ENCODE measurements around the gene KCNMA1. TPM values are rescaled to one million over a fixed set of nuclear protein-coding genes. Genes with fewer than 3 reads are reported as not detected.

The KCNMA1 gene
- total RNA-seq, 1 donor, result 106 TPM

GRCh38 chr10:77241350-77241725 is 396.3 kb downstream of the KCNMA1 start:
- no peak for DNase-seq (ENCODE audit: low read depth)

GRCh38 chr10:77240706-77241349 is 396.8 kb downstream of the KCNMA1 start:
- no peak for DNase-seq (ENCODE audit: low read depth)
- H3K4me3 ChIP-seq (ENCODE audit: low read depth, low read length), result no peak overlapping the region

More at GRCh38 chr10:77241350-77241725, 396.3 kb downstream of the KCNMA1 start:
- H3K4me3 ChIP-seq (ENCODE audit: low read depth, low read length), result no peak overlapping the region
- no peak for TF ChIP-seq CTCF (IDR thresholded peaks at IDR 0.05; ENCODE audit: insufficient read depth, low read length)

GRCh38 chr10:77240041-77240652 is 397.5 kb downstream of the KCNMA1 start:
- no peak overlapping the region for H3K4me3 ChIP-seq (ENCODE audit: low read depth, low read length)
- no peak for TF ChIP-seq CTCF (IDR thresholded peaks at IDR 0.05; ENCODE audit: insufficient read depth, low read length)
- no peak for DNase-seq (ENCODE audit: low read depth)

More at GRCh38 chr10:77240706-77241349, 396.8 kb downstream of the KCNMA1 start:
- no peak for TF ChIP-seq CTCF (IDR thresholded peaks at IDR 0.05; ENCODE audit: insufficient read depth, low read length)

- DNase-seq (ENCODE audit: low read depth), result no peak
- TF ChIP-seq CTCF (IDR thresholded peaks at IDR 0.05; ENCODE audit: insufficient read depth, low read length), result no peak
- H3K4me3 ChIP-seq (ENCODE audit: low read depth, low read length), result no peak overlapping the region
Observed at GRCh38 chr10:77237120-77237519, 400.5 kb downstream of the KCNMA1 start.

- no peak overlapping the region for H3K4me3 ChIP-seq (ENCODE audit: low read depth, low read length)
- no peak for DNase-seq (ENCODE audit: low read depth)
- TF ChIP-seq CTCF (IDR thresholded peaks at IDR 0.05; ENCODE audit: insufficient read depth, low read length), result no peak
Observed at GRCh38 chr10:77236700-77237099, 400.9 kb downstream of the KCNMA1 start.

- TF ChIP-seq CTCF (IDR thresholded peaks at IDR 0.05; ENCODE audit: insufficient read depth, low read length), result no peak
- no peak overlapping the region for H3K4me3 ChIP-seq (ENCODE audit: low read depth, low read length)
- no peak for DNase-seq (ENCODE audit: low read depth)
Observed at GRCh38 chr10:77236029-77236428, 401.6 kb downstream of the KCNMA1 start.
